H1 (cell line): ENCODE measurements around the gene COMMD1. TPM values are rescaled to one million over a fixed set of nuclear protein-coding genes. Genes with fewer than 3 reads are reported as not detected.

Source experiments
- CTCF ChIA-PET: fragments of 300-600 bp; sonication (Branson Sonifier 250); formaldehyde crosslinking; loops from one replicate; lab custom pipeline; 2021; ENCODE audit not compliant: partially characterized antibody; lab: Charles Lee
- POLR2A ChIA-PET: fragments of 300-600 bp; sonication (Branson Sonifier 250); formaldehyde crosslinking; loops from one replicate; lab custom pipeline; 2021; ENCODE audit warnings: inconsistent platforms; ENCODE audit not compliant: partially characterized antibody; lab: Charles Lee
- DNase-seq, 2 experiments: peaks; one replicate each; pipeline versions ENCODE4 v3.0.0 to v3.0.0-alpha.2; 2010 to 2022; ENCODE audit warnings: low spot score in 2 of 2, low read depth in 1 of 2, mixed read lengths in 1 of 2
- FAIRE-seq: peaks from 2 replicates; lab custom pipeline; 2011; peaks lifted over from hg19 to GRCh38; lab: Jason Lieb, UNC
- H2AFZ ChIP-seq: 2 replicates; pipeline ENCODE4 v1.8.1; 2012; ENCODE audit warnings: low read length, inconsistent platforms
- H2AK5ac ChIP-seq: 2 replicates; pipeline ENCODE4 v1.6.1; 2013; ENCODE audit warnings: low read depth, low read length
- H2BK120ac ChIP-seq: replicated peaks from 2 replicates; pipeline ENCODE3; 2013; ENCODE audit warnings: low read depth, low read length, inconsistent platforms
- H2BK12ac ChIP-seq: 2 replicates; pipeline ENCODE4 v1.6.1; 2013; ENCODE audit warnings: low read depth, low read length
- H2BK15ac ChIP-seq: 2 replicates; pipeline ENCODE4 v1.6.1; 2013; ENCODE audit warnings: low read length
- H2BK20ac ChIP-seq: 2 replicates; pipeline ENCODE4 v1.6.1; 2013; ENCODE audit warnings: low read length
- H2BK5ac ChIP-seq: 2 replicates; pipeline ENCODE4 v1.6.1; 2013; ENCODE audit warnings: low read depth, low read length
- H3K14ac ChIP-seq: 2 replicates; pipeline ENCODE4 v1.6.1; 2013; ENCODE audit warnings: inconsistent platforms; ENCODE audit not compliant: insufficient read length
- H3K18ac ChIP-seq: 2 replicates; pipeline ENCODE4 v1.6.1; 2013; ENCODE audit warnings: low read length; ENCODE audit errors: extremely low read depth
- H3K23ac ChIP-seq: 2 replicates; pipeline ENCODE4 v1.6.1; 2013; ENCODE audit warnings: inconsistent platforms; ENCODE audit not compliant: insufficient read length
- H3K23me2 ChIP-seq: 2 replicates; pipeline ENCODE4 v1.6.1; 2013; ENCODE audit warnings: low read depth, low read length
- H3K27ac ChIP-seq: 2 replicates; pipeline ENCODE4 v1.6.1; 2011; ENCODE audit warnings: low read depth, low read length, inconsistent platforms
- H3K27me3 ChIP-seq, 4 experiments: replicated peaks in 1 of 4; 1 replicate in 1 of 4; 2 replicates in 3 of 4; pipeline versions ENCODE4 v1.6.1 to v1.8.1; 2011 to 2013; ENCODE audit warnings: low read length in 3 of 4, mild to moderate bottlenecking in 3 of 4, inconsistent platforms in 2 of 4, mixed read lengths in 2 of 4, moderate library complexity in 1 of 4; ENCODE audit not compliant: control insufficient read depth in 3 of 4, insufficient read depth in 3 of 4; ENCODE audit errors: extremely low read depth in 1 of 4
- H3K36me3 ChIP-seq, 4 experiments: 2 replicates each; pipeline versions ENCODE4 v1.6.1 to v1.8.1; 2011 to 2013; ENCODE audit warnings: mild to moderate bottlenecking in 4 of 4, low read length in 3 of 4, moderate library complexity in 2 of 4, control low read depth in 1 of 4, inconsistent platforms in 1 of 4; ENCODE audit not compliant: insufficient read depth in 4 of 4, control insufficient read depth in 2 of 4
- H3K4ac ChIP-seq: replicated peaks from 2 replicates; pipeline ENCODE3; 2013; ENCODE audit warnings: low read length, low read depth, mixed read lengths, inconsistent platforms; ENCODE audit not compliant: insufficient read length
- H3K4me1 ChIP-seq, 4 experiments: replicated peaks in 1 of 4; 1 replicate in 1 of 4; 2 replicates in 3 of 4; pipeline versions ENCODE4 v1.6.1 to v1.8.1; 2011 to 2013; ENCODE audit warnings: low read length in 3 of 4, inconsistent platforms in 2 of 4, mixed read lengths in 1 of 4; ENCODE audit not compliant: insufficient read depth in 4 of 4, control insufficient read depth in 3 of 4
- H3K4me2 ChIP-seq, 2 experiments: 2 replicates each; pipeline versions ENCODE4 v1.6.1 to v1.8.1; 2011 to 2013; ENCODE audit warnings: low read depth in 2 of 2, low read length in 2 of 2, control low read depth in 1 of 2, inconsistent platforms in 1 of 2, mild to moderate bottlenecking in 1 of 2; ENCODE audit not compliant: insufficient read depth in 1 of 2
- H3K4me3 ChIP-seq, 4 experiments: fragments of 200-600, 300-600 bp in 1 of 4; sonication (generic), shearing (Covaris generic), sonication (Bioruptor Twin) in 1 of 4; 2 replicates each; pipeline versions ENCODE4 v1.5.1 to v1.8.1; 2011 to 2016; ENCODE audit warnings: low read length in 4 of 4, low read depth in 3 of 4, control low read depth in 2 of 4, inconsistent platforms in 2 of 4, mild to moderate bottlenecking in 2 of 4, mixed read lengths in 1 of 4, moderate library complexity in 1 of 4; ENCODE audit not compliant: insufficient read depth in 2 of 4; ENCODE audit errors: extremely low read depth in 1 of 4
- H3K56ac ChIP-seq: replicated peaks from 2 replicates; pipeline ENCODE3; 2013; ENCODE audit warnings: low read depth, mild to moderate bottlenecking, mixed read lengths, low read length, inconsistent platforms; ENCODE audit not compliant: insufficient read length
- H3K79me1 ChIP-seq: 2 replicates; pipeline ENCODE4 v1.6.1; 2013; ENCODE audit warnings: low read depth, low read length, control low read depth
- H3K79me2 ChIP-seq, 2 experiments: 2 replicates each; pipeline versions ENCODE4 v1.6.1 to v1.8.1; 2012 to 2013; ENCODE audit warnings: low read length in 2 of 2, mild to moderate bottlenecking in 2 of 2, inconsistent platforms in 1 of 2; ENCODE audit not compliant: insufficient read depth in 2 of 2, control insufficient read depth in 1 of 2
- H3K9ac ChIP-seq, 4 experiments: replicated peaks in 1 of 4; 1 replicate in 1 of 4; 2 replicates in 3 of 4; pipeline versions ENCODE4 v1.6.1 to v1.8.1; 2011 to 2013; ENCODE audit warnings: low read depth in 3 of 4, low read length in 3 of 4, control low read depth in 2 of 4, mild to moderate bottlenecking in 2 of 4, moderate library complexity in 2 of 4, inconsistent platforms in 1 of 4; ENCODE audit errors: extremely low read depth in 1 of 4
- H3K9me3 ChIP-seq, 2 experiments: 2 replicates each; pipeline versions ENCODE4 v1.6.1 to v1.8.1; 2012 to 2013; ENCODE audit warnings: mild to moderate bottlenecking in 2 of 2, moderate library complexity in 2 of 2, control low read depth in 1 of 2, inconsistent platforms in 1 of 2, low read depth in 1 of 2, low read length in 1 of 2, mixed read lengths in 1 of 2; ENCODE audit not compliant: insufficient read depth in 2 of 2
- H4K20me1 ChIP-seq, 2 experiments: replicated peaks in 1 of 2; 2 replicates each; pipeline versions ENCODE3 to v1.8.1; 2011 to 2013; ENCODE audit warnings: inconsistent platforms in 2 of 2, low read length in 2 of 2, mild to moderate bottlenecking in 1 of 2; ENCODE audit not compliant: insufficient read depth in 2 of 2, control insufficient read depth in 1 of 2
- H4K5ac ChIP-seq: 2 replicates; pipeline ENCODE4 v1.6.1; 2013; ENCODE audit warnings: low read length, low read depth, mixed read lengths, inconsistent platforms; ENCODE audit not compliant: insufficient read length
- H4K8ac ChIP-seq: 2 replicates; pipeline ENCODE4 v1.8.0; 2013; ENCODE audit warnings: mild to moderate bottlenecking, moderate library complexity, low read length, inconsistent platforms; ENCODE audit not compliant: insufficient read depth; ENCODE audit errors: extremely low read depth
- H4K91ac ChIP-seq: replicated peaks from 2 replicates; pipeline ENCODE3; 2013; ENCODE audit warnings: low read length, mixed read lengths, inconsistent platforms; ENCODE audit not compliant: insufficient read length
- BRCA1 ChIP-seq: IDR thresholded peaks from 2 replicates; pipeline ENCODE4 v1.6.1; 2012; ENCODE audit warnings: low read depth, low read length, improper control_type of control experiment
- WGBS, 2 experiments: shearing (Covaris generic) in 1 of 2; methylation state at CpG; one replicate each; pipeline versions ENCODE4 v1.1.6 to v1.1.7; 2013 to 2015; ENCODE audit warnings: low lambda C conversion rate in 2 of 2, mixed read lengths in 2 of 2, inconsistent platforms in 1 of 2, low coverage in 1 of 2, missing lambda C conversion rate in 1 of 2; ENCODE audit not compliant: insufficient replicate concordance in 2 of 2, insufficient coverage in 1 of 2, insufficient read length in 1 of 2; ENCODE audit errors: extremely low coverage in 1 of 2, missing lambda C conversion rate in 1 of 2; 5-methylcytosine and 5-hydroxymethylcytosine counted together
- polyA plus RNA-seq, 7 experiments: library from polyadenylated mRNA; depleted of rRNA in 3 of 7; stranded (reverse) in 5 of 7; unstranded in 2 of 7; fragments of >200 nt in 5 of 7; fragments of 200-250 nt in 2 of 7; gene quantifications; 1 replicate in 5 of 7; 2 replicates in 1 of 7; 4 replicates in 1 of 7; pipeline versions ENCODE4 v1.2.1 to v1.2.3, GENCODE V29; 2011 to 2013; ENCODE audit warnings: missing spikeins in 2 of 7, mixed read lengths in 2 of 7
- total RNA-seq: library from RNA; stranded (reverse); fragmentation: NEBNext Ultra II Directional; extraction: Animal tissue kit (Norgen Biotek cat#: 25700); gene quantifications from 2 replicates; pipeline ENCODE4 v1.2.1, GENCODE V29; 2021

Gene COMMD1
- total and polyA plus RNA-seq, 2 of the 8 experiments (the other 6 are each of a cell fraction or from before 2014, with no cell fraction given) = 23.5 to 28.3 TPM

GRCh38 chr2:61988462-61989366 lies 83.2 kb downstream of the COMMD1 start:
- CTCF ChIA-PET = interaction anchor here (0.6 to 1.6 kb wide), 6 partner anchors 9 to 468 kb away, joined by 3 to 4 read pairs (median 3); no protein-coding TSS in a partner anchor
- Histone ChIP-seq H3K27ac (no peak overlapping the region), H3K79me2 (no peaks in the 10 kb centered on the region), H3K4me2 (no peak overlapping the region), H2AFZ (no peak overlapping the region), H3K4me1 (no peaks in the 10 kb centered on the region; a peak in 3 of 7 replicates), H2AK5ac (no peak overlapping the region), H2BK15ac (no peak overlapping the region), H3K56ac (no peak overlapping the region), H4K20me1 (no peaks in the 10 kb centered on the region), H4K91ac (no peak overlapping the region), H2BK20ac (no peak overlapping the region), H2BK12ac (no peak overlapping the region), H3K23ac (no peak overlapping the region), H3K9ac (no peak overlapping the region), H2BK5ac (no peak overlapping the region), H3K9me3 (no peaks in the 10 kb centered on the region), H3K18ac (no peak overlapping the region), H3K4ac (no peak overlapping the region), H4K8ac (no peak overlapping the region), H3K4me3 (no peak overlapping the region), H3K36me3 (no peaks in the 10 kb centered on the region), H3K14ac (no peak overlapping the region), H3K23me2 (no peaks in the 10 kb centered on the region)
- 97% methylated on average over 6 of the region's 6 CpGs; no CpG with 5 or more reads in 1 of the 2 experiments for WGBS, 2 experiments
- DNase-seq = no peak
- no peak for TF ChIP-seq BRCA1
- TF ChIP-seq, all 59 proteins: peak for 0
- H2BK120ac ChIP-seq = no peak overlapping the region
- no peaks in the 10 kb centered on the region for H3K79me1 ChIP-seq
- POLR2A ChIA-PET = no interaction called here
- no peak for FAIRE-seq
- H4K5ac ChIP-seq = no peak overlapping the region
- no peaks in the 10 kb centered on the region for H3K27me3 ChIP-seq
